NCI-H524 (cell line): ENCODE results near the gene FERMT3.
A peak's percentile ranks its signal among the peaks of the same experiment; 100 is the strongest.

ENCODE experiments used
- DNase-seq, 2 experiments: peaks; one replicate each; lab custom pipeline; 2025; lab: John Stamatoyannopoulos, UW

Gene FERMT3

DNA sequence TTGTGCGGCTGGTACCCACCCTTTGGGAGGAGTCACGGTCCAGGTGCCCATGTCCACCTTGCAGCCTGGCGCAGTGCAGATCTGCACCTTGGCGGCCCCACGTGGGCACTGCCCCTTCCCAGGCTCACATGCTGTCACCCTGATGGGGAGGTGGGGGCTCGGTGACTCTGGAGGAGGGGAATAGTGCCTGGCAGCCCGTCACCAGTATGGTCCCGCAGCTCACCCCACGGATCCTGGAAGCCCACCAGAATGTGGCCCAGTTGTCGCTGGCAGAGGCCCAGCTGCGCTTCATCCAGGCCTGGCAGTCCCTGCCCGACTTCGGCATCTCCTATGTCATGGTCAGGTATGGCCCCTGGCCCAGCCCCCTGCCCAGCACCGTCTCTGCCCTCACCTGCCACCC, 14.3 kb downstream of the FERMT3 start:
- DNase-seq: no peak

GRCh38 chr11:64222651-64223000, 16.1 kb downstream of the FERMT3 start:
- no peak for DNase-seq

GRCh38 chr11:64223001-64223651, 16.6 kb downstream of the FERMT3 start:
- peak in 1 of 2 experiments; percentile 62 for DNase-seq

DNA sequence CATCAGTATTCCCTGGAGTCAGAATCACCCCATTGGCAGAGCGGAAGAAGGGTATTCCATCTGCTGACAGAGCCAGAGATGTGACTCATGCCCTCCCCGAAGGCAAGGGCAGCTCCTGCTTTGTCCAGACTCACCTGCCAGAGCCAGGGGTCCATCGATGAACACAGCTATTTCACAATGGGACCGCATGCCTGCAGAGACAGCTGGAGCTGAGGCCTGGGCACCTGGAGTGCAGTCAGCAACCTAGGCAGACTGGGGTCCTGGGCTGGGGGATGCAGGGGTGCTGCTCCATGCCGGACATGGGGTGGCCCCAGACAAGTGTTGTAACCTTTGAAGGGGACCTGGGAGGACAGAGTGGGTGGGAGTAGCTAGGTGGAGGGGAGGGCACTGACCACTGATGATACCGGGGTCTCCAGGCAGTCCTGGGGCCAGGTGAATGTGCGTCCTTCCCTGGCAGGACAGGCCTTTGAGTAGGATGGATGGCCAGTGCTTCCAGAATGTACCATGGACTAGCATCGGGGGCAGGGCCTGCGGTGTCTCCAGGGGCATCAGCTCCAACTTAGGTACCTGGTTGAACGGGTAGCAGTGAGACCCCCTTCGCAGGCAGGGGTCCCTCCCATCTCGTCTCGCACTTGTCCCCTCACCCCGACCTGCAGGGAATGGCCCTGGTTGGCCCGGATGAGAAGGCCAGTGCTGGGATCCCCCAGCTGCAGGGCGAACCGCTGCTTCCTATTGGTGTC, 17.8 kb downstream of the FERMT3 start:
- no peak for DNase-seq

DNA sequence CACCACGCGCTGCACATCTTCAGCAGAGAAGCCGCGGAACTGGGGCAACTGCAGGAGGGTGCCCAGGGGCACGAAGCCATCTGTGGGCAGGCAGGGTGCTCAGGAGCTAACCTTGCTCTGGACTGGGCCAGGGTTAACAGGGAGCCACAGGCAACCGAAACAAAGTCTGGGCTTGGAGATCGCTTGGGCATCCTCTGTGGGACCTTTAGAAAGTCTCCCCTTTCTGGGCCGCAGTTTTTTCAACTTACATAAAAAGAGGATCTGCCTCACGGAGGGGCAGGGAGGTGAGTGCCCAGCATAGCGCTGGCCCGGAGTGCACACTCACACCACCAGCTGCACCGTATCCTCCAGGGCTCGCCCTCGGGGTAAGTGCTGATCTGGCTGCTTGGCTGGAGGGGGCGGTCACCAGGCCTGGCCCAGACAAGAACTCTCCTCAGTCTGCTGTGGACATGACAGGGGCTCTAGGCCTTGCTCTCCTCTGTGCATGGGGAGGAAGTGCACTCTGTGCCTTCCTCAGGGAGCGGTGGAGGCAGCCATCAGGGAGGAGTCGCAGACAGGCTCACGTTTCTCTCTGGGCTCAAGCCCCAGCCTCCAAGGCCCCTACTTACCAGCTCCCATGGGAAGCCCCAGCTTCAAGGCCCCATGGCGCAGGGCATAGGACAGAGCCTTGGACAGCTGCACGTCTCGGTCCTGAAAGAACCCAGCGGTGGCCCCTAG, 18.5 kb downstream of the FERMT3 start:
- no peak for DNase-seq

- DNase-seq: peak; percentile 47 to 78
Measured at GRCh38 chr11:64225608-64226506, 19.3 kb downstream of the FERMT3 start, which contains the start of the genes NUDT22 and TRPT1. TSS of gene NUDT22 (plus strand) at chr11:64226274. CDS start at chr11:64226653, 379 bp downstream. TSS of gene TRPT1 (minus strand) at chr11:64226186. CDS start at chr11:64225860, 326 bp downstream.

DNA sequence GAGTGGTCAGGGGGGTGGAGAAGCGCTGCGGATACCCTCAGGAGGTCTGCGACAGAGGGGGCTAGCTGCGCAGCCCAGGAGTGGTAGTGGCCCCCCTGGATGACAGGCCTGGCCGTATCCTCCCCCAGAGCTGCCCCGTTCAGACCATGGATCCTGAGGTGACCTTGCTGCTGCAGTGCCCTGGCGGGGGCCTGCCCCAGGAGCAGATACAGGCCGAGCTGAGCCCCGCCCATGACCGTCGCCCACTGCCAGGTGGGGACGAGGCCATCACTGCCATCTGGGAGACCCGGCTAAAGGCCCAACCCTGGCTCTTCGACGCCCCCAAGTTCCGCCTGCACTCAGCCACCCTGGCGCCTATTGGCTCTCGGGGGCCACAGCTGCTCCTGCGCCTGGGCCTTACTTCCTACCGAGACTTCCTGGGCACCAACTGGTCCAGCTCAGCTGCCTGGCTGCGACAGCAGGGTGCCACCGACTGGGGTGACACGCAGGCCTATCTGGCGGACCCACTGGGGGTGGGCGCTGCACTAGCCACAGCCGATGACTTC, 20.1 kb downstream of the FERMT3 start:
- DNase-seq: peak; percentile 77 to 80

DNA sequence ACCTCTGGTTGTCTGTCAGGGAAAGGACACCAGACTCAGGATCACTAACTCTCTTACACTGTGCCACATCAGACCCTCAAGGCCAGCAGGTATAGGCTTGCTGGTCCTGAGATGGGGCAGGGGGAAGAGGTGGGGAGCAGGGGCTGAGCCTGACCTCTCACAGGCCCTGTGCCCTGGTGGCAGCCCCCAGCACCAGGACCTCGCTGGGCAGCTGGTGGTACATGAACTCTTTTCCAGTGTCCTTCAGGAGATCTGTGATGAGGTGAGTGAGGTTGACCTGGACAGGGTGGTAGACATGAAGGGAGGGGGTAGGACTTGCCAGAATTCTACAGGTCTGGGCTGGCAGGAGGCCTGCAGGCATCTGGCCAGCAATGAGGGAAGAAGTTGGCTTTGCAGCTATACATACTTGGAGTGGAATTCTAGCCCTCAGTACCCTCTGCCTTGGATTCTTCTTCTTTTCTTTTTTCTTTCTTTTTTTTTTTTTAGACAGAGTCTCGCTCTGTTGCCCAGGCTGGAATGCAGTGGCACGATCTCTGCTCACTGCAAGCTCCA, 21.0 kb downstream of the FERMT3 start:
- no peak for DNase-seq

DNA sequence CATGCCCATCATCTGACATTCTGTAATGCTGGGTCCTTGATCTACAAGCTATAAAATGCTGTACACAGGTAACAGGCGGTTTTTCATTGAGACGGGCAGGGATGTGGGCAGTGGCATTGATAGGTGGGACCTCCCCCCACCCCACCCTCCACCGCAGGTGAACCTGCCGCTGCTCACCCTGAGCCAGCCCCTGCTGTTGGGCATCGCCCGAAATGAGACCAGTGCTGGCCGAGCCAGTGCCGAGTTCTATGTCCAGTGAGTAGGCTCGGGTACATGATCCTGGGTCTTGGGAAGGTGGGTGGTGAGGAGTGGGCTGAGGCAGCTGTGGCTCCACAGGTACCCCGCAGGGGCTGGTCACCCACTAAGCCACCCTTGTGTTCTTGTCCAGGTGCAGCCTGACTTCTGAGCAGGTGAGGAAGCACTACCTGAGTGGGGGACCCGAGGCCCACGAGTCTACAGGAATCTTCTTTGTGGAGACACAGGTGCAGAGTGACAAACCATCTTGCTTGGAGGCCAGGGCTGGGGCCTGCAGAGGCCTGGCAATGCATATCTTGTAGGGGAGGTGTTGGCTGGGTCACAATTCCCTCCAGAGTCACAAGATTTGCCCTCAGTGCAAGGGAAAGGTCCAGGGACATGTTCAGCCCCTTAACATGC, 22.7 kb downstream of the FERMT3 start:
- DNase-seq: no peak

GRCh38 chr11:64229744-64230170, 23.2 kb downstream of the FERMT3 start:
- no peak for DNase-seq

DNA sequence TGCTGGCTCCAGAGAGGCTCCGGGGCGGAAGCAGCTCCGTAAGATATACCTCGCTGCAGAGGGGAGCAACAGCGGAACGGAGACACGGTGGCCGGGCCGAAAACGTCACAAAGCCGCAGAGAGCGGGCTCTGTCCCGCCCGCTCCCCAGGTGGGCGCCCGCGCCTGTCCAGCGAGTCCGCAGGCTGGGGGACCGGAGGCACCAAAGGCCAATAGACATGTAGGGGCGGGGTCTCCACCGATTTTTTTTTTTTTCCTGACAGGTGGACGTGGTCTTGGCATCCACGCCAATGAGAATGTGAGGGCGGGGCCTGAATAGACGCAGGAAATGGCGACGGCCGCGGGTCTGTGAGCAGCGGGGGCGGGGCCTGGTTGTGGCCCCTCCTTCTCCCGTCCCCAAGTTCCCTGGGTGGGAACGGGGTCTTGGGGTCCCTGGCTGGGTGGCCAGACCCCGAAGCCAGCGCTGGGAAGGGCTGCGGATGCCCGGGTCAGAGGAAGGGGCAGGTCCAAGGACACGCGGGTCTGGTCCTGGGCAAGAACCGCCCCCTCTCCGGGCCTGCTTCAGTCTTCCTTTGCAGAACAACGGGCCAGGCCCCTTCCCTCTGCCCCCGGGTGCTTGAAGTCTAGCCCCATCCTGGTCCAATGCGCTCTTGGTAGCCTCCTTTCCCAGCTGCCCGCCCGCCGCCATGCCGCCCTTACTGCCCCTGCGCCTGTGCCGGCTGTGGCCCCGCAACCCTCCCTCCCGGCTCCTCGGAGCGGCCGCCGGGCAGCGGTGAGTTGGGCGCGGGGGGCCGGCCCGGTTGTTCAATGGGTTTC, 23.9 kb downstream of the FERMT3 start, which contains the start of gene DNAJC4:
Gene DNAJC4, plus strand, starts transcription at position 378 of the 814 bp plus-strand sequence. Its CDS starts 307 bp downstream, at position 685.
- peak; percentile 82 to 93 for DNase-seq

DNA sequence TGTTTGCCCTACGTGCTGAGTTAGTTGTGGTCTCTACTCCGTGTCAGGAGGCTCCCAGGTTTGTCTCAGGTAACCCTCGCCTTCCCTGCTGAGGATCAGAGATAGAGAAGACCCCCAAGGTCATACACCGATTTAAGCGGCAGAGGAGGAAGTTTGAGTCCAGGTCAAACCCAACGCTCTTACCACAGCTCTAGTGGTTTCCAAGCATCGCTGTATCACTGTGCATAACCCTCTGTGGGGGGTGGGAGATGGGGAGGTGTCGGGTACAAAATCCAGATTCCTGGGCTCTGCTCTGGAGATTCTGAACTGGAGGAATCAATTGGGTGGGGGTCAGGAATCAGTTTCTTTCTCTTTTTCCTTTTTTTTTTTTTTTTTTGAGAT, 24.5 kb downstream of the FERMT3 start:
- DNase-seq: no peak

GRCh38 chr11:64231546-64231945, 25.0 kb downstream of the FERMT3 start:
- no peak for DNase-seq

DNA sequence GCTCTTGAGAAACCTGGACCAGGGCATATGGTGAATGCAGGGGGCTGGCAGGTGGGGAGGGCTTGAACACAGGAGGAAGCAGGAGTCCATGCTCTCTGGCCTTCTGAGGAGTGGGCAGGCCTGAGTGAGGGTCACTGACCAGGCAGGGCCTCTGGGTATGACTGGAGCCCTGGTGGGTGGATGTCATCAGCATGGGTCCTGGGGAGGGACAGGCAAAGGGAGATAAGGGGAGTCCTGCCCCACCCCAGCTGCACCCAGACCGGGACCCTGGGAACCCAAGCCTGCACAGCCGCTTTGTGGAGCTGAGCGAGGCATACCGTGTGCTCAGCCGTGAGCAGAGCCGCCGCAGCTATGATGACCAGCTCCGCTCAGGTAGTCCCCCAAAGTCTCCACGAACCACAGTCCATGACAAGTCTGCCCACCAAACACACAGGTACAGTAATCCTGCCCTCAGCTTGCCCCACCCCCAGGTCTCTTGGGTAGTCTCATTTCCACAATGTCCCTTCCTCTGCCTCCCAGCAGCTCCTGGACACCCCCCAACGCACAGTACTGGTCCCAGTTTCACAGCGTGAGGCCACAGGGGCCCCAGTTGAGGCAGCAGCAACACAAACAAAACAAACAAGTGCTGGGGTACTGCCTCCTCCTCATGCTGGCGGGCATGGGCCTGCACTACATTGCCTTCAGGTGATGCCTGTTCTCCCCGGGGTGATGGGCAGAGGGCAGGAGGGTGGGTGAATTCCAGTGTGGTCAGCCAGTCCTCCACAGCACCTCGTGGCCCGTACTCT, 25.9 kb downstream of the FERMT3 start:
- DNase-seq: no peak

DNA sequence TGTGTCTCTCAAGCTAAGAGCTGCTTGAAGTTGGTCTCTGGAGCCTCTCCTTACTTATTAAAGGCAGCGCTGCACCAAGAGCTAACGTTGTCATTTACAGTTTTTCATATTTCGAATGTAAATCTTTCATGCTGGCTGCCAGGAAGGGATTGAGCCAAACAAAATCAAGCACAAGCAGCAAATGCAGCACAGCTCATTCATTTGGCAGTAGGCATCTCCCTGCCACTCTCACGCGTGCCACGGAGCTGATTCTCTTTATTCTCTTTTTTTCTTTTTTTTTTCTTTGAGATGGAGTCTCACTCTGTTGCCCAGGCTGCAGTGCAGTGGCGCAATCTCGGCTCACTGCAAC, 26.4 kb downstream of the FERMT3 start:
- DNase-seq: no peak

- DNase-seq: peak in 1 of 2 experiments; percentile 36
Measured at GRCh38 chr11:64233913-64234586, 27.5 kb downstream of the FERMT3 start, which contains the start of gene VEGFB. TSS of gene VEGFB (plus strand) at chr11:64234584. CDS start at chr11:64234834, 250 bp downstream.

DNA sequence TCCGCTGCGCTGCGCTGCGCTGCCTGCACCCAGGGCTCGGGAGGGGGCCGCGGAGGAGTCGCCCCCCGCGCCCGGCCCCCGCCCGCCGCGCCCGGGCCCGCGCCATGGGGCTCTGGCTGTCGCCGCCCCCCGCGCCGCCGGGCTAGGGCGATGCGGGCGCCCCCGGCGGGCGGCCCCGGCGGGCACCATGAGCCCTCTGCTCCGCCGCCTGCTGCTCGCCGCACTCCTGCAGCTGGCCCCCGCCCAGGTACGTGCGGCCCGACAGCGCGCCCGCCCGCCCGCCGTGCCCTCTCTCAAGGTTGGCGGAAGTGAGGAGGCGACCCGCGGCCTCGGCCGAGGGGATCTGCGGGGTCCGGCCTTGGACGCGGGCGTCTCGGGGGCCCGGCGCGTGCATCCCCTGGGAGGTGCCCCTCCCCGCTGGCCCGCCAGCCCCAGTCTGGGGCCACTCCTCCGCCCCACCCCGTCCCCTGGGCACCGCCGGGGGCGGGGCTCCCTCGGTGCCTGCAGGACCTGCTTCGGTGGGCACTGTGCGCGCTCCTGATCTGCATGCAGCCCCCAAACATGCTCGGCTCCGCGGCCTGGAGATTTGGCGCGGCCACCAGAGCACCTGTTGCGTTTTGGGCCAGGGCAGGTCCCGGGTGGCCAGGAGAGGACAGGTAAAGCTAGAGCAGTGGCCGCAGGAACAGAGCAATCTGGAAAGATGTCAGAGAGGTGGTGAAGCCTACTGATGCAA, 28.3 kb downstream of the FERMT3 start:
- DNase-seq: peak; percentile 19 to 38
